Measurements from ENCODE around the gene LTBP1.

Gene LTBP1

GRCh38 chr2:32931519-32931918 is 15.2 kb upstream of the LTBP1 start:
- DNase-seq (ENCODE audit: low read depth in 2 of 3, low spot score in 1 of 3), result no peak

GRCh38 chr2:32931945-32932709 is 14.6 kb upstream of the LTBP1 start:
- DNase-seq (ENCODE audit: low read depth in 2 of 3, low spot score in 1 of 3), result no peak

DNA sequence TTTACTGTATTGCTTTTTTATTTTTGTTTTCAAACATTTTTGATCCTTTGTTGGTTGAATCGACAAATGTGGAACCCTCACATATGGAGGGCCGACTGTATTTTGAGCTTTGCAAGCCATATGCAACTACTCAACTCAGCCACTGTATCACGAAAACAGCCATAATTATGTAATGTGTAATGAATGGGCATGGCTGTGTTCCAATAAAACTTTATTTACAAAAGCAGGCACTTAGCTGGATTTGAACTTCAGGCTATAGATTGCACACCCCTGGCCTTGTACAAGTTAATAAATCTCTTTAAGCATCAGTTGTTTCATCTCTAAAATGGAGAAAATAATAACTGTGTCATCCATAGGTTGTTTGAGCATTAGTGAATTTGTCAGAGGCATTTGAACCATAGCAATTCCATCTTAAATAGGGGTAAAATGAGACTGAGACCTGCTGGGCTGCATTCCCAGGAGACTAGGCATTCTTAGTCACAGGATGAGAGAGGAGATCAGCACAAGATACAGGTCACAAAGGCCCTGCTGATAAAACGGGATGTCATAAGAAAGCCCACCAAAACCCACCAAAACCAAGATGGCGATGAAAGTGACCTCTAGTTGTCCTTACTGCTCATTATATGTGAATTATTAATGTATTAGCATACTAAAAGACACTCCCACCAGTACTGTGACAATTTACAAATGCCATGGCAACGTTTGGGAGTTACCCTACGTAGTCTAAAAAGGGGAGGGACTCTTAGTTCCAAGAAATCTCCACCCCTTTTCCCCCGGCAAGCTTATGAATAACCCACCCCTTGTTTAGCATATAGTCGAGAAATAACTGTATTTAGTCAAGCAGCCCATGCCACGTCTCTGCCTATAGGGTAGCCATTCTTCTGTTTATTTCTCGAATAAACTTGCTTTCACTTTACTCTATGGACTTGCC is 13.7 kb upstream of the LTBP1 start:
- DNase-seq (ENCODE audit: low read depth in 2 of 3, low spot score in 1 of 3), result no peak

DNA sequence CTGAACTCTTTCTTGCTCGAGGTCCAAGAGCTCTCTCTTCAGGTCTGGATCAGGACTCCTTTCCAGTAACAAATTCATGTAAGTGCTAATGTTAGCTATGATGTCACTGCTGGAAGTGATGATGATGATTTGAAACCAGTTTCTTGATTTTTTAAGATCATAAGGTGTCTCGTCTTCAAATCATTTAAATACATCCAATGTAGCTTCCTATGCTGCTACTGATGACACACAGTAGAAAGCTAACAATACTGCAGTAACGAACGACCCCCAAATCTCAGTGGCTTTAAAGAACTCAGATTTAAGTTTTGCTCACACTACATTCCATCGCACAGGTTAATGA is 13.0 kb upstream of the LTBP1 start:
- no peak for DNase-seq (ENCODE audit: low read depth in 2 of 3, low spot score in 1 of 3)

- no peak for DNase-seq (ENCODE audit: low read depth in 2 of 3, low spot score in 1 of 3)
These were observed 8.9 kb upstream of the LTBP1 start for GRCh38 chr2:32937602-32938448.

GRCh38 chr2:32938934-32939333 is 7.8 kb upstream of the LTBP1 start:
- no peak for DNase-seq (ENCODE audit: low read depth in 2 of 3, low spot score in 1 of 3)

DNA sequence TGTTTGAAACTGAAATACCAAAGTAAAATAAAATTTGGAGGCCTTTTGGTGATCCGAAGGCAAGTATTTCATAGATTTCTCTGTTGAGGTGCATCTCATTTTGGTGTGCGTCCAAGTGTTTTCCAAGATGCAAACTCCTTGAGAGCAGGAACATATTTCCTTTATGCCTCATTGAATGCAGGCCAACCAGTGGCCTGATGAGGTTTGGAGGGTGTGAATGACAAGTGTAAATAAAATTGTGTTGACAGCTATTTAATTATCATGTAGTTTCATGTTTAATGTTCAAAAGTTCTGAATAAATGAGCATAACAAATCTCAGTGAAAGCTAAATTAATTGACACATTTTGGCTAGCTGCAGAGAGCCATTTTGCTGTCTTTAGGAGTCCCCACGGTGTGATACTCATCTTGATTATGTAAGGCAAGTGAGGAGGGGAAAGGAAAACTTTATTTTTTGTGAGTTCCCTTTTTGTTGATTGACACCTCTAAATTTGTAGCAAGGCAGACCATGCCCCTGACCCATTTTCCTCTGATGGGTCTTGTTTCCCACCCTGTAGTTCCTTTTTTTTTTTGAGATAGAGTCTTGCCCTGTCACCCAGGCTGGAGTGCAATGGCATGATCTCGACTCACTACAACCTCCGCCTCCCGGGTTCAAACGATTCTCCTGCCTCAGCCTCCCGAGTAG is 6.3 kb upstream of the LTBP1 start:
- DNase-seq (ENCODE audit: low read depth in 2 of 3, low spot score in 1 of 3), result no peak

DNA sequence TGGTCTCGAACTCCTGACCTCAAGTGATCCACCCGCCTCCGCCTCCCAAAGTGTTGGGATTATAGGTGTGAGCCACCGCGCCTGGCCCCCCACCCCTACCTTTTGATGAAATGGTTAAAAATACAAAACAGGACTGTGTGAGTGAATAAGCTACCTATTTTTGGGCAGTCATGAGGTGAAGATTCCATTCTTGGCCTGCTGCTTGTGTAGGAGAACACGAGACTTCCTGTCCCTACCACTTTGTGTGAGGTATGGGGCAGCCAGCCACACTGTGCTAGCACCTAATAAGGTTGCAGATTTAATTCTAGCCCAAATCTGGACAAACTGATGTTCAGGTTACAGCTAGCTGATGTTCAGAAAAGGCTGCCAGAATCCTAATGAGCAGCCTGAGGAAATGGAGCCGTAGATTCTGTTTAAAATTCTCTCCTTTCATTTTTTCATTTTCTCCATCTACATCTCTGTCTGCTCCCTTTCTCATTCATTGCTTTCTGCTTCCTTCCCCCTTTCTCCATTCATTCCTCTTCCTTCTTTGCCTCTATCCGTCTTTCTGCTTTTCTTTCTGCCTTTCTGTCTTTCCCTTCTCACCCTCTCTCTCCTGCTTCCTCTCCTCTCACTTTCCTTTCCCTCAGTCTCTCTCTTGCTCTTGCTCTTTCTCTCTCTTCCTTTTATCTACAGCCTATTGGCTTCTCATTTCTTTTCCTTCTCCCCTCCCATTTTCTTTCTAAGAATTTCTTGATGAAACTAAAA is 4.6 kb upstream of the LTBP1 start:
- no peak for DNase-seq (ENCODE audit: low read depth in 2 of 3, low spot score in 1 of 3)

GRCh38 chr2:32942793-32943485 is 3.8 kb upstream of the LTBP1 start:
- DNase-seq (ENCODE audit: low read depth in 2 of 3, low spot score in 1 of 3), result no peak

DNA sequence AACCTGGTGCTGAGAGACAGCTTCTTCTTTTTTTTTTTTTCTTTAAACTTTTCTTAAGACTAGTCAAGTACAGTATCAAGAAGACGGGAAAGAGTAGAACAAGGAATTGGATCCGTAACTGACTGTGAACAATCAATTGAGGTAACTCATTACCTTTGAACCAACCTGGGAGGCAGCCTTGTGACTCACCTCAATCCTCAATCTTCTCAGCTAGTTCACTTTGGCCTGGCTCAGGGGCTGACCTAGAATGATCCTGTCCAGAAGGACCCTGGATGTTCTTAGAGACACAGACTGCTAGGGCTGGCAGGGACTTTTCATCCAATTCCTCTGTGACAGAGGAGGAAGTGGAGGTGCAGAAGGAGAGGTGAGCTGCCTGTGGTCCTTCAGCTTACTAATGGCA is 1.5 kb upstream of the LTBP1 start:
- DNase-seq (ENCODE audit: low read depth in 2 of 3, low spot score in 1 of 3), result no peak

GRCh38 chr2:32947076-32947483 is 327 bp downstream of the LTBP1 start:
- DNase-seq (ENCODE audit: low read depth in 2 of 3, low spot score in 1 of 3), result no peak

DNA sequence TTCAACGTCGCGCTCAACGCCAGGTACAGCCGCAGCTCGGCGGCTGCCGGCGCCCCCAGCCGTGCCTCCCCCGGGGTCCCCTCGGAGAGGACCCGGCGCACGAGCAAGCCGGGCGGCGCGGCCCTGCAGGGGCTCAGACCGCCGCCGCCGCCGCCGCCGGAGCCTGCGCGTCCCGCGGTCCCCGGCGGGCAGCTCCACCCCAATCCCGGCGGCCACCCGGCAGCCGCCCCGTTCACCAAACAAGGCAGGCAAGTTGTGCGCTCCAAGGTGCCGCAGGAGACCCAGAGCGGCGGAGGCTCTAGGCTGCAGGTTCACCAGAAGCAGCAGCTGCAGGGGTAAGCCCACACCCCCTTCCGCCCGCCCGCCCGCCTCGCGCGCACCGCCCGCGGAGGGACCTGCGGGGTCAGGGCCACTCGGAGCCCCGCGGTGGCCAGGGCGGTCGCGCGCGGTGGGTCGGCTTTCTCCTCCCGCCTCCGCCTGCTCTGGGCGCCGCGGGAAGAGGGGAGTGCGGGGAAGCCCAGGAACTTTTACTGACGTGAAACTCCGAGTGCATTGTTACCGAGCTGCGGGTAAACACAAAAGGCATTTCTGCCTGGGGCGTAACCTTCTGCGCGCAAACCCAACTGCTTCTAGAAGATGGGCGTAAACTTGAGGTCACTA is 861 bp downstream of the LTBP1 start:
- no peak for DNase-seq (ENCODE audit: low read depth in 2 of 3, low spot score in 1 of 3)

GRCh38 chr2:32948266-32948665 is 1.5 kb downstream of the LTBP1 start:
- no peak for DNase-seq (ENCODE audit: low read depth in 2 of 3, low spot score in 1 of 3)

GRCh38 chr2:32949260-32949659 is 2.5 kb downstream of the LTBP1 start:
- DNase-seq (ENCODE audit: low read depth in 2 of 3, low spot score in 1 of 3), result no peak

DNA sequence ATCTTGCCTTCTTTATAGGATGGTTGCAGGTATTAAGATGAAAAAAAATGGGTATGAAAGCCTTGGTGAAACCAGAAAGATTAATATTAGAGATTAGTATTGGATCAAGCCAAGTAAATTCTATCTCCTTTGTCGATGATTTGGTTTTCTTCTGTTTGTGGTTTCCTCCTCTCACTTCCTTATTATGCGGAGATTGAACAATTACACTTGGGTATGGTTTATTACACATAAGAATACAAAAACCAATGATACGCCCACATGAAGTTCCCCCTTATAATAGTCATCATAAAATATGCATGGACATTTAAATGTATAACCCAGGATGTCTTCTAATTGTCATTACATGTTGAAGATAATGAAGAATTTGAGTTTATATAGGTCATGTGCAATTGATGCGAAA is 4.9 kb downstream of the LTBP1 start:
- DNase-seq (ENCODE audit: low read depth in 2 of 3, low spot score in 1 of 3), result no peak

DNA sequence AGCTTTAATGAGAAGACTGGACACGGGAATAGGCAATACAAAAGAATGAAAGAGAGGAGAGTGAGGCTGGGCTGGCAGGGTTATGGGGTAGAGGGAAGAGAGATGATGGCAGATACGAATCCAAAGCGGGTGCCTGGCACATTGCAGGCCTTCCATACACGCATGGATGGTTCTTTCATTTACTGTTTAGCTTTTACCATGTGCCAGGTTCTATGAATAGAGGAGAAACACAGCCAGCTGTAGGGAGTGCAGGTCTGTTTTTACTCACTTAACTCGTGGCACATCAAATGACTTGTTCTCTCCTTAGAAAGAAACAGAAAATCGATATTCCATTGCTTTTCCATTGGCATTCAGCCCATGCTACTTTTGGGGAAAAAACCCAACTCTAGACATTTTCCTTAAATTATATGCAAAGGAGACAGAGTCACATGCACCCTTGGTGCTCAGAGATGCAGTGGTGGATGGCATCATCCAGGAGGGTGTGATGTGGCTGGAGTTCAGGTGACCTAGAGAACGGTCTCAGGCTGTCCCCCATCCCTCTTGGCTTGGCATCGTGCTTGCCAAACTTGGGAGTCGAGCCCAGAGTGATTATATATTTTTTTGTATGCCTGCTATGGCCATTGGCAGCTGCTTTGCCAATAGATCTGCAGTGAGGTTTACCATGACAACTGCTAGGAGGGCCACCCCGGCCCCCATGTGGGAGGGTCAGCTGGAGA is 6.2 kb downstream of the LTBP1 start:
- DNase-seq (ENCODE audit: low read depth in 2 of 3, low spot score in 1 of 3), result no peak

GRCh38 chr2:32954206-32954605 is 7.5 kb downstream of the LTBP1 start:
- DNase-seq (ENCODE audit: low read depth in 2 of 3, low spot score in 1 of 3), result no peak

- no peak for DNase-seq (ENCODE audit: low read depth in 2 of 3, low spot score in 1 of 3)
These were observed 12.1 kb downstream of the LTBP1 start for GRCh38 chr2:32958821-32959220.

- DNase-seq (ENCODE audit: low read depth in 2 of 3, low spot score in 1 of 3), result no peak
These were observed 13.5 kb downstream of the LTBP1 start for GRCh38 chr2:32960238-32960637.
